Fibroblast of lung (primary cell): ENCODE measurements around the gene CD300LB. TPM values are rescaled to one million over a fixed set of nuclear protein-coding genes. Genes with fewer than 3 reads are reported as not detected.

Experiments used
- DNase-seq, 2 donors: peaks; one replicate each; pipeline versions ENCODE4 v3.0.0 to v3.0.0-alpha.2; 2010; ENCODE audit warnings: low read depth in 2 of 2
- H2AFZ ChIP-seq: 2 replicates; pipeline ENCODE4 v1.5.1; 2012; ENCODE audit warnings: low read length, control low read depth, inconsistent platforms
- H3K27ac ChIP-seq: 2 replicates; pipeline ENCODE4 v1.5.1; 2011; ENCODE audit warnings: low read length, control low read depth; ENCODE audit not compliant: insufficient read depth
- H3K27me3 ChIP-seq: 2 replicates; pipeline ENCODE4 v1.5.1; 2011; ENCODE audit warnings: mild to moderate bottlenecking, low read length; ENCODE audit not compliant: control insufficient read depth, insufficient read depth
- H3K36me3 ChIP-seq: 2 replicates; pipeline ENCODE4 v1.5.1; 2011; ENCODE audit warnings: low read length; ENCODE audit not compliant: control insufficient read depth, insufficient read depth
- H3K4me1 ChIP-seq: 2 replicates; pipeline ENCODE4 v1.5.1; 2011; ENCODE audit warnings: low read length; ENCODE audit not compliant: control insufficient read depth, insufficient read depth; ENCODE audit errors: extremely low read depth
- H3K4me2 ChIP-seq: 2 replicates; pipeline ENCODE4 v1.5.1; 2011; ENCODE audit warnings: low read length, control low read depth; ENCODE audit not compliant: insufficient read depth; ENCODE audit errors: extremely low read depth
- H3K4me3 ChIP-seq, 4 experiments: fragments of 200-600 bp in 1 of 4; sonication (generic) in 1 of 4; replicated peaks in 1 of 4; 2 replicates each; pipeline ENCODE4 v1.5.1; 2011 to 2016; ENCODE audit warnings: low read length in 4 of 4, low read depth in 3 of 4, mild to moderate bottlenecking in 3 of 4, control low read depth in 2 of 4, inconsistent platforms in 1 of 4, mixed read lengths in 1 of 4; ENCODE audit not compliant: insufficient read depth in 1 of 4; ENCODE audit errors: control extremely low read depth in 1 of 4
- H3K79me2 ChIP-seq: 2 replicates; pipeline ENCODE4 v1.5.1; 2012; ENCODE audit warnings: mild to moderate bottlenecking, low read length, inconsistent platforms; ENCODE audit not compliant: control insufficient read depth, insufficient read depth
- H3K9ac ChIP-seq: 2 replicates; pipeline ENCODE4 v1.5.1; 2011; ENCODE audit warnings: mild to moderate bottlenecking, low read length, control low read depth; ENCODE audit not compliant: insufficient read depth
- H3K9me3 ChIP-seq: 2 replicates; pipeline ENCODE4 v1.5.1; 2012; ENCODE audit warnings: low read depth, low read length; ENCODE audit not compliant: control insufficient read depth, insufficient read depth
- H4K20me1 ChIP-seq: 2 replicates; pipeline ENCODE4 v1.5.1; 2011; ENCODE audit warnings: low read length; ENCODE audit not compliant: control insufficient read depth, insufficient read depth; ENCODE audit errors: extremely low read depth
- EZH2 ChIP-seq: IDR thresholded peaks from 2 replicates; pipeline ENCODE4 v1.5.1; 2012; ENCODE audit warnings: low read length, control low read depth, mild to moderate bottlenecking; ENCODE audit errors: missing control alignments
- polyA plus RNA-seq, 2 donors: library from polyadenylated mRNA; depleted of rRNA in 1 of 2; stranded (reverse) in 1 of 2; unstranded in 1 of 2; fragments of >200 nt; gene quantifications; 2 replicates each; pipeline ENCODE4 v1.2.1, GENCODE V29; 2011 to 2012; ENCODE audit warnings: missing spikeins in 1 of 2
- total RNA-seq: library from RNA; depleted of rRNA; stranded (reverse); fragments of >200 nt; gene quantifications from 2 replicates; pipeline ENCODE4 v1.2.1, GENCODE V29; 2014
- TF ChIP-seq, protein P1 (sequence below), 2 donors: IDR thresholded peaks in 1 of 2; conservative IDR thresholded peaks in 1 of 2; 1 replicate in 1 of 2; 2 replicates in 1 of 2; pipeline ENCODE4 v1.5.1; 2011 to 2012; ENCODE audit warnings: low read length in 2 of 2, control low read depth in 1 of 2, inconsistent platforms in 1 of 2, low read depth in 1 of 2, mild to moderate bottlenecking in 1 of 2

CD300LB gene
- total and polyA plus RNA-seq, 2 donors (not counting 1 experiment from before 2014, with no cell fraction given), result not detected

DNA sequence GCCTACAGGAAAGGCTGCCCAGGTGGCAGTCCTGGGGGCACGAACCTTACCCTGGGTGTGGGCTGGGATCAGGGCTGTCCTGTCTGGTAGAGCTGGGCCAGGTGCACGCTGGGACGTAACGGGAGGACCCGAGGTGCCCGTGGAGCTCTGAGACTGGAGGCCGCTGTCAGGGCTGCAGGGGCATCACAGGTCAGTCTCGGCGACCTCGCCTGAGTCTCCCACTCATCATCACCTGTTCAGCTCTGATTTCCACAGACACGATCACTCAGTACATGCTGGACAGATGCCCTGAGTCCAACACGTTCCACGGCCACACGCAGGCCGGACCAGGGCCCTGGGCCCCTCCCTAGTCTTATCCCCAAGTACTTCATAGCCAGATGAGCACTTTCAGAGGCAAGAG lies 19.3 kb upstream of the CD300LB start:
- no peak for DNase-seq
- Histone ChIP-seq H2AFZ (no peak overlapping the region), H3K4me3 (no peak overlapping the region), H3K4me1 (no peaks in the 10 kb centered on the region), H3K27ac (no peak overlapping the region), H3K36me3 (no peaks in the 10 kb centered on the region), H3K27me3 (no peaks in the 10 kb centered on the region), H3K9ac (no peak overlapping the region), H3K9me3 (no peaks in the 10 kb centered on the region), H3K79me2 (no peaks in the 10 kb centered on the region), H3K4me2 (no peak overlapping the region), H4K20me1 (no peaks in the 10 kb centered on the region)
- TF ChIP-seq, protein P1, sequence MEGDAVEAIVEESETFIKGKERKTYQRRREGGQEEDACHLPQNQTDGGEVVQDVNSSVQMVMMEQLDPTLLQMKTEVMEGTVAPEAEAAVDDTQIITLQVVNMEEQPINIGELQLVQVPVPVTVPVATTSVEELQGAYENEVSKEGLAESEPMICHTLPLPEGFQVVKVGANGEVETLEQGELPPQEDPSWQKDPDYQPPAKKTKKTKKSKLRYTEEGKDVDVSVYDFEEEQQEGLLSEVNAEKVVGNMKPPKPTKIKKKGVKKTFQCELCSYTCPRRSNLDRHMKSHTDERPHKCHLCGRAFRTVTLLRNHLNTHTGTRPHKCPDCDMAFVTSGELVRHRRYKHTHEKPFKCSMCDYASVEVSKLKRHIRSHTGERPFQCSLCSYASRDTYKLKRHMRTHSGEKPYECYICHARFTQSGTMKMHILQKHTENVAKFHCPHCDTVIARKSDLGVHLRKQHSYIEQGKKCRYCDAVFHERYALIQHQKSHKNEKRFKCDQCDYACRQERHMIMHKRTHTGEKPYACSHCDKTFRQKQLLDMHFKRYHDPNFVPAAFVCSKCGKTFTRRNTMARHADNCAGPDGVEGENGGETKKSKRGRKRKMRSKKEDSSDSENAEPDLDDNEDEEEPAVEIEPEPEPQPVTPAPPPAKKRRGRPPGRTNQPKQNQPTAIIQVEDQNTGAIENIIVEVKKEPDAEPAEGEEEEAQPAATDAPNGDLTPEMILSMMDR (conservative IDR thresholded peaks at IDR 0.05 in 1 of 2, IDR thresholded peaks at IDR 0.05 in 1 of 2; ENCODE audit: low read depth in 1 of 2, low read length in 2 of 2), result no peak
- no peak for TF ChIP-seq EZH2

GRCh38 chr17:74549343-74549742 lies 18.1 kb upstream of the CD300LB start:
- H3K27me3 ChIP-seq, result no peaks in the 10 kb centered on the region
- no peak for DNase-seq
- no peak overlapping the region for H2AFZ ChIP-seq
- no peak for TF ChIP-seq EZH2
- TF ChIP-seq, protein P1 (conservative IDR thresholded peaks at IDR 0.05 in 1 of 2, IDR thresholded peaks at IDR 0.05 in 1 of 2; ENCODE audit: low read depth in 1 of 2, low read length in 2 of 2), result no peak
- no peaks in the 10 kb centered on the region for H3K36me3 ChIP-seq
- no peak overlapping the region for H3K27ac ChIP-seq
- no peak overlapping the region for H3K9ac ChIP-seq
- H4K20me1 ChIP-seq, result no peaks in the 10 kb centered on the region
- H3K4me3 ChIP-seq, result no peak overlapping the region
- H3K4me1 ChIP-seq, result no peaks in the 10 kb centered on the region
- no peaks in the 10 kb centered on the region for H3K9me3 ChIP-seq
- H3K79me2 ChIP-seq, result no peaks in the 10 kb centered on the region
- no peak overlapping the region for H3K4me2 ChIP-seq

- TF ChIP-seq, protein P1 (conservative IDR thresholded peaks at IDR 0.05 in 1 of 2, IDR thresholded peaks at IDR 0.05 in 1 of 2; ENCODE audit: low read depth in 1 of 2, low read length in 2 of 2), result no peak
- no peak for TF ChIP-seq EZH2
- Histone ChIP-seq H4K20me1 (no peaks in the 10 kb centered on the region), H3K27me3 (no peaks in the 10 kb centered on the region), H3K4me2 (no peak overlapping the region), H2AFZ (no peak overlapping the region), H3K79me2 (no peaks in the 10 kb centered on the region), H3K36me3 (no peaks in the 10 kb centered on the region), H3K27ac (no peak overlapping the region), H3K4me3 (no peak overlapping the region), H3K4me1 (no peaks in the 10 kb centered on the region), H3K9me3 (no peaks in the 10 kb centered on the region), H3K9ac (no peak overlapping the region)
- no peak for DNase-seq
Measured at GRCh38 chr17:74547736-74548135, 16.5 kb upstream of the CD300LB start.
